B cell (primary cell): Measurements from ENCODE around the gene PHF12. TPM values are rescaled to one million over a fixed set of nuclear protein-coding genes. Genes with fewer than 3 reads are reported as not detected.

Source experiments
- ATAC-seq: fragments of 200-7000 bp; cut with Tn5 transposase; one replicate; pipeline ENCODE4 v1.10.0; 2021; ENCODE audit warnings: low read depth, mild to moderate bottlenecking, moderate number of reproducible peaks, moderate library complexity
- CTCF ChIA-PET: fragments of 350-600 bp; sonication (Branson Sonifier 250); formaldehyde crosslinking; loops from one replicate; lab custom pipeline; 2021; ENCODE audit warnings: antibody characterized with exemption, inconsistent platforms; lab: Charles Lee
- POLR2A ChIA-PET: fragments of 350-600 bp; sonication (Branson Sonifier 250); formaldehyde crosslinking; loops from one replicate; lab custom pipeline; 2021; ENCODE audit warnings: antibody characterized with exemption; lab: Charles Lee
- DNase-seq: peaks from one replicate; pipeline ENCODE4 v3.0.0; 2013
- H2AFZ ChIP-seq: 2 replicates; pipeline ENCODE4 v1.6.1; 2012; ENCODE audit warnings: mild to moderate bottlenecking, low read depth, low read length; ENCODE audit not compliant: insufficient read depth, poor library complexity, severe bottlenecking
- H3K27ac ChIP-seq, 2 donors: 1 replicate in 1 of 2; 2 replicates in 1 of 2; pipeline ENCODE4 v1.5.1; 2012 to 2013; ENCODE audit warnings: low read length in 2 of 2, mild to moderate bottlenecking in 2 of 2, moderate library complexity in 1 of 2
- H3K27me3 ChIP-seq, 4 experiments: fragments of 200-600 bp in 1 of 4; sonication (generic) in 1 of 4; replicated peaks in 1 of 4; 1 replicate in 2 of 4; 2 replicates in 2 of 4; pipeline versions ENCODE4 v1.6.1 to v1.7.0; 2013 to 2016; ENCODE audit warnings: low read length in 3 of 4, mild to moderate bottlenecking in 2 of 4, mixed read lengths in 1 of 4, moderate library complexity in 1 of 4; ENCODE audit not compliant: insufficient read depth in 4 of 4, control insufficient read depth in 3 of 4; ENCODE audit errors: control extremely low read depth in 1 of 4
- H3K36me3 ChIP-seq, 2 experiments: replicated peaks in 1 of 2; 1 replicate in 1 of 2; 2 replicates in 1 of 2; pipeline versions ENCODE4 v1.6.1 to v1.7.1; 2013; ENCODE audit warnings: low read length in 1 of 2; ENCODE audit not compliant: insufficient read depth in 2 of 2, control insufficient read depth in 1 of 2; ENCODE audit errors: control extremely low read depth in 1 of 2, extremely low read depth in 1 of 2
- H3K4me1 ChIP-seq, 2 donors: fragments of 200-600 bp in 1 of 2; sonication (generic) in 1 of 2; 1 replicate in 1 of 2; 2 replicates in 1 of 2; pipeline versions ENCODE4 v1.5.1 to v1.6.1; 2013 to 2017; ENCODE audit warnings: low read length in 2 of 2; ENCODE audit not compliant: control insufficient read depth in 2 of 2, insufficient read depth in 2 of 2
- H3K4me2 ChIP-seq: replicated peaks from 2 replicates; pipeline ENCODE3; 2012; ENCODE audit warnings: mild to moderate bottlenecking, low read depth, low read length; ENCODE audit not compliant: poor library complexity, severe bottlenecking
- H3K4me3 ChIP-seq, 5 experiments: fragments of 200-600 bp in 1 of 5; sonication (generic) in 1 of 5; 1 replicate in 3 of 5; 2 replicates in 2 of 5; pipeline versions ENCODE4 v1.5.1 to v1.7.0; 2011 to 2016; ENCODE audit warnings: low read length in 4 of 5, mild to moderate bottlenecking in 4 of 5, low read depth in 2 of 5, control low read depth in 1 of 5, moderate library complexity in 1 of 5; ENCODE audit not compliant: insufficient read depth in 1 of 5; ENCODE audit errors: control extremely low read depth in 1 of 5, extremely low read depth in 1 of 5
- H3K79me2 ChIP-seq: fragments of 200-600 bp; sonication (generic); one replicate; pipeline ENCODE4 v1.6.0; 2016; ENCODE audit warnings: low read length; ENCODE audit not compliant: control insufficient read depth, insufficient read depth
- H3K9ac ChIP-seq: fragments of 200-600 bp; sonication (generic); 2 replicates; pipeline ENCODE4 v1.6.1; 2017; ENCODE audit warnings: mild to moderate bottlenecking, low read length, moderate library complexity
- H3K9me3 ChIP-seq, 3 donors: one replicate each; pipeline versions ENCODE4 v1.6.1 to v1.7.1; 2013; ENCODE audit warnings: low read length in 2 of 3; ENCODE audit not compliant: control insufficient read depth in 2 of 3, insufficient read depth in 1 of 3; ENCODE audit errors: control extremely low read depth in 1 of 3
- H4K20me1 ChIP-seq: 2 replicates; pipeline ENCODE4 v1.6.0; 2012; ENCODE audit warnings: mild to moderate bottlenecking, low read length; ENCODE audit not compliant: insufficient read depth, control insufficient read depth, poor library complexity, severe bottlenecking
- H3K27ac Mint-ChIP-seq: one replicate; pipeline ENCODE4 v1.8.0; 2021; ENCODE audit warnings: mixed read lengths
- H3K27me3 Mint-ChIP-seq: one replicate; pipeline ENCODE4 v1.8.0; 2021; ENCODE audit warnings: mixed read lengths
- H3K4me1 Mint-ChIP-seq: one replicate; pipeline ENCODE4 v1.8.0; 2021; ENCODE audit warnings: mixed read lengths
- H3K4me3 Mint-ChIP-seq: one replicate; pipeline ENCODE4 v1.8.0; 2021; ENCODE audit warnings: mixed read lengths
- H3K9me3 Mint-ChIP-seq: one replicate; pipeline ENCODE4 v1.8.0; 2022; ENCODE audit warnings: mixed read lengths; ENCODE audit not compliant: insufficient read depth
- CTCF ChIP-seq: fragments of 200-600 bp; IDR thresholded peaks from one replicate; pipeline ENCODE4 v1.8.0; 2022; ENCODE audit warnings: antibody characterized with exemption, mild to moderate bottlenecking
- EZH2 ChIP-seq: IDR thresholded peaks from 2 replicates; pipeline ENCODE4 v1.6.1; 2012; ENCODE audit warnings: borderline replicate concordance, low read depth, mild to moderate bottlenecking, moderate library complexity, low read length; ENCODE audit not compliant: insufficient read depth, poor library complexity, severe bottlenecking
- whole genome bisulfite sequencing: methylation state at CpG from one replicate; pipeline ENCODE4 v1.1.5; 2013; ENCODE audit warnings: missing lambda C conversion rate; ENCODE audit not compliant: insufficient coverage; 5-methylcytosine and 5-hydroxymethylcytosine counted together
- intact Hi-C: fragments of 100-400 bp; cut with micrococcal nuclease; formaldehyde crosslinking; loops from one replicate; pipeline ENCODE4 v1.10.0; 2022
- polyA plus RNA-seq: library from polyadenylated mRNA; depleted of rRNA; stranded (reverse); fragments of >200 nt; gene quantifications from 2 replicates; pipeline ENCODE4 v1.2.3, GENCODE V29; 2012
- total RNA-seq, 2 donors: library from RNA; stranded (reverse); fragments of 120-200 nt in 1 of 2; gene quantifications; 1 replicate in 1 of 2; 2 replicates in 1 of 2; pipeline versions ENCODE4 v1.2.3 to v1.2.4, GENCODE V29; 2013 to 2022

PHF12 gene
- total and polyA plus RNA-seq, 2 donors (not counting 1 experiment from before 2014, with no cell fraction given), result 116 to 140 TPM

GRCh38 chr17:28942925-28943324, 8.4 kb downstream of the PHF12 start:
- Histone ChIP-seq H3K79me2 (peaks cover 100% of the 10 kb centered on the region), H3K4me3 (no peak overlapping the region), H3K9ac (no peak overlapping the region), H3K36me3 (peaks cover 0 to 18% of the 10 kb centered on the region in 2 experiments), H3K27me3 (no peaks in the 10 kb centered on the region), H3K27ac (no peak overlapping the region), H2AFZ (no peak overlapping the region), H4K20me1 (peaks cover 79% of the 10 kb centered on the region), H3K9me3 (no peaks in the 10 kb centered on the region), H3K4me1 (peaks cover 43 to 52% of the 10 kb centered on the region in 2 donors), H3K4me2 (no peak overlapping the region)
- ATAC-seq (no peak), DNase-seq (no peak)
- CTCF ChIA-PET, result interaction anchor here (0.6 to 1.4 kb wide), 2 partner anchors 26 to 180 kb away, joined by 3 to 5 read pairs; no protein-coding TSS in a partner anchor
- intact Hi-C loops, result no loop called here
- no peak for TF ChIP-seq CTCF
- no peak for TF ChIP-seq EZH2
- Mint-ChIP-seq H3K27me3 (no peaks in the 10 kb centered on the region), H3K4me3 (no peak overlapping the region), H3K4me1 (peaks cover 82% of the 10 kb centered on the region), H3K9me3 (no peaks in the 10 kb centered on the region), H3K27ac (no peak overlapping the region)
- POLR2A ChIA-PET, result no interaction called here
- no CpG with 5 or more reads among the region's 2 CpGs for WGBS

GRCh38 chr17:28941251-28941650, 10.1 kb downstream of the PHF12 start:
- Histone ChIP-seq H3K4me2 (no peak overlapping the region), H3K27me3 (no peaks in the 10 kb centered on the region), H3K79me2 (peaks cover 100% of the 10 kb centered on the region), H3K9ac (no peak overlapping the region), H3K4me3 (no peak overlapping the region), H3K36me3 (peaks cover 0 to 21% of the 10 kb centered on the region in 2 experiments), H3K4me1 (peaks cover 43 to 55% of the 10 kb centered on the region in 2 donors), H3K9me3 (no peaks in the 10 kb centered on the region), H2AFZ (no peak overlapping the region), H3K27ac (no peak overlapping the region), H4K20me1 (peaks cover 88% of the 10 kb centered on the region)
- ATAC-seq (no peak), DNase-seq (no peak)
- Mint-ChIP-seq H3K4me1 (peaks cover 82% of the 10 kb centered on the region), H3K9me3 (no peaks in the 10 kb centered on the region), H3K4me3 (no peak overlapping the region), H3K27me3 (no peaks in the 10 kb centered on the region), H3K27ac (no peak overlapping the region)
- no CpG with 5 or more reads among the region's 1 CpG for WGBS
- TF ChIP-seq CTCF (no peak), EZH2 (no peak)
- POLR2A ChIA-PET, result no interaction called here
- intact Hi-C loops, result no loop called here
- CTCF ChIA-PET, result interaction anchor here (1.5 to 2.1 kb wide), 2 partner anchors 25 to 177 kb away, joined by 6 read pairs; no protein-coding TSS in a partner anchor
